Activated gamma-delta T cell treated with Interleukin-2 at 50 U/mL for 16 hours (primary cell): ENCODE measurements around the gene GKAP1.
"Not testable (repeated sequence)": the region's sequence is repeated elsewhere in the genome, so short reads cannot be mapped to it uniquely, and the experiment has no call there.

Experiments used
- DNase-seq: peaks from one replicate; pipeline ENCODE4 v3.0.0-alpha.2; 2020

The GKAP1 gene

DNA sequence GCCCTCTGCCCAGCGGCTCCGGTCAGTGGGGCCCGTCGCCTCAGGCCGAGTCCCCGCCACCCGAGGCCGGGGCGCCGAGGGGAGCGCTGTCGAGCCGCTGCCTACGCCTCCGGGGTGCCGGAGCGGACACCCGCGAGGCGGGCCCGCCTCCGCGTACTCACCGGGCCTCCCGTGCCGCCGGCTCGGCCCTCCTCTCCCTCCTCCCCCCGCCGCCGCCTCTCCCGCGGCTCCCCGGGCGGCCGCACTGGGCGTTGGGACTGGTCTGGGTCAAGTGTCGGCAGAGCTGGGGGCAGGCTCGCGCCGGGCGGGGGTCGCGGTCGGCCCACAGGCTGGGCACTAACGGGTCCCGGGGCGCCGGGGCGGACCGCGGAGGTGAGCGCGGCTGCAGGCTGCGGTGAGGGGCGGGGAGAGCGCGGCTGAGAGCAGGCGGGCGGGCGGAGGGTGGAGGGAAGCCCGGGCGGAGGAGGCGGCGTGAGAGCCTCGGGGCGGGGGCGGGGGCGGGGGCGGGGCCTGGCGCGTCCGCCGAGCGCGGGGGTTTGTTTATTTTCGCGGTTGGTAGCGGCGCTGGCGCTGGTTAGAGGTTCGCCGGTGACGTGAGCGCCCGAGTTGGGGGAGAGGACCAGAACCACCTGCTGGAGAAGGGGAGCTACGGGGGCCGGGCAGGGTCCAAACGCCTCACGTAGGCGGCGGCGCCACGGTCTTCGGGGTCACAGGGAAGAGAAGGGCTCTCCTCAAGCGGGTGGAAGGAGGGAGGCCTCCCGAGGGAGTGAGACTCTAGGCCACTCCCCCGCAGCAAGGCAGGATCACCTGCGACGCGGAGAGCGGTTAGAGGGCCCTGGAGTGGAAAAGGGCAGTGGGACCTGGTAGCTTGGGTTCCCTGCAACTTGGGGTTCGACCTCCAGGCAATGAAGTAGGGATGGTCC is at the start of gene GKAP1:
GKAP1 (minus strand) TSS at position 414 of the 923 bp plus-strand sequence. CDS start 11,252 bp downstream, outside the sequence.
- DNase-seq: peak; percentile 79

DNA sequence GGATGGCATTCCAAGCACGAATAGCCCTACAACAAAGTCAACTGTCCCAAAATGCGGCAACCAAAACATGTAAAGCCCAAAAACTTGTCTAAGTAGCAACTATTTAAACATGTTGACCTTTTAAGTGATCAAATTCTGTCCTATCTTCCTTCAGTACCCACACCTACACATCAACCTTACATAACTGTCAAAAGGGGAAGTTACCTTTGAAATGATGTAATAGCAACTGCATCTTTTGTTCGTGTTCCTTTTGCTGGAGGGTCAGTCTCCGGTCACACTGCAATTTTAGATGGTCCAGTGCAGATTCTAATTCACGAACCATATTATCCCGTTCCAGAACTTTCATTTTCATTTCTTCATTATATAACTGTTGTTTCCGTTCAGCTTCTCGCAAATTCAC is 32.3 kb upstream of the GKAP1 start:
- DNase-seq: not testable (repeated sequence)

DNA sequence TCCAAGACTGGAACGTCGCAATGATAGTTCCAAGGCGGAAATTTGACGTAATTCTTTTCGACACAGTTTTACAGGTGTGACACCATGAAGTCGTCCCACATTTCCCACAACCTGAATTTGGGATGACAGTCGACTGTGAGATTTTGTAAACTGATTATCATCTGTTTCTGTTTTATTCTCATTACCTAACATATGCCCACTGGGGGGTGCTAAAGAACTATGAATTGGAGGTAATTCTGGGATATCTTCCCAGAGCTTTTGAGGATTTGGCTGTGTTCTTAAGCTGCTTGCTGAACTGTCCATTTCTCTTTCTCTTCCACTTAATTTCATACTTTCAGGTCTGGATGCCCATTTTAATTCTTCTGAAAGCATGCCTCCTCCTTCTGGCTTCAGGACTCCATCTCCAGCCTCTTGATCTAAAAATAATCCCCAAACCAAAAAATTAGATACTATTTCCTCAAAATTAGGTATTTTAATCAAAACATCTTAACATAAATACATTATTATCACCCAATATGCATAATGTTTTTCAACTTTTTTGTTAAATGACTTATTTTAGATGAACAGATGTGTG is 19.6 kb upstream of the GKAP1 start:
- not testable (repeated sequence) for DNase-seq

DNA sequence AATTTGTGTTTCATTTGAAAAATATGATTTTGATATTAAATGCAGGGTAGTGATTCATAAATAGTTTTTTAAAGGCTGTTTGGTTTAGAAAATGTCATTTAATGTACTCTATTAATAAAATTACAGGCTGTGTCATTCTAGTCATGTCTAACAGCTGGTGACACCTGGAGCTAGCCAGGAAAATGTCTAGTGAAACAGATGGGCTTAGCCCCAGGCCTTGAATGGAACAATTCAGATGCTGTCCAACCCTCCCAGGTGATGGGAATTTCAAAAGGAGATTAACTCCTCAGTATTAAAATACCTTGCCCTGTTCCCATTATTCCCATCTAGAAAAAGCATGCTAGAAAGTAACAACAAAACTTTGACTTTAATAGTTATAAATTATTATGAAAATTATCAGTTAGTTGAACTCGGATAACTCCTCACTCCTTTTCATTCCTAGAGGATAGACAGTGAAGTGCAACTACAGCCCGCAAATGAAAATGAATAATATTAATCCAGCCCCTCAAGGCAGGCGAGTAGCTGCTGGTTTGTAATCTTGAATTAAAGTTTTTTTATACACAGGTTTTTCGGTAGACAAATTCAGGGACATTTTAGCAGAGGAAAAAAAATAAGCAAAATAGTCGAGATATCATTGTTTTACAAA is 13.0 kb upstream of the GKAP1 start:
- DNase-seq: not testable (repeated sequence)

DNA sequence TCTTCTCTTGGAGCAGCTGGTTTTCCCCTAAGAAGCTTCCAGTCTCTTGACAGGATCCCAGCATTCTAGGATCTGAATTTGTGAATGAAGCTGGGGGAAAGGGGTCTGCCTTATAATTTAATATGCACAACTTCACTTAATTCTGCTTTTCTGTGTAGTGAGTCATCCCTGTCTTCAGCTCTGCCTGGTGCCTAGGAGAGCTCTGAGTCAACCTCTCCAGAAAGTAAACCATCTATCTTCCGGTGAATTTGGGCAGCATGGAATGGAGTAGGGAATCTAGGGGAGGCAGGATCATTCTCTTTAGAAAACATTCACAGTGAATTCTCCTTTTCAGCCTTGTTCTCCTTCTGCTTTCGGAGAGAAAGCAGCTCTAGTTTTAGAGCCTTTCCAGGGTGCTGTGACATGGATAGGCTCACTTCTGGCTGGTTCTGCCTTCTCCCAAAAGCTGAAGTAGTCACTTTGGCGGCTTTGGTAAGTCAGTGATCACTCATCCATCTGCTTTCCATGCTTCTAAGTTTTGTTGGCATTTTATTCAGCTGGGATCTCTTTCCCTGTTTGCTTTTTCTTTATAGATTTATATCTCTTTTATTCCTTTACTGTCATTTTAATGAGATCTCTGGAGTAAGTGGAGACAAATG is 7.5 kb upstream of the GKAP1 start:
- DNase-seq: not testable (repeated sequence)

DNA sequence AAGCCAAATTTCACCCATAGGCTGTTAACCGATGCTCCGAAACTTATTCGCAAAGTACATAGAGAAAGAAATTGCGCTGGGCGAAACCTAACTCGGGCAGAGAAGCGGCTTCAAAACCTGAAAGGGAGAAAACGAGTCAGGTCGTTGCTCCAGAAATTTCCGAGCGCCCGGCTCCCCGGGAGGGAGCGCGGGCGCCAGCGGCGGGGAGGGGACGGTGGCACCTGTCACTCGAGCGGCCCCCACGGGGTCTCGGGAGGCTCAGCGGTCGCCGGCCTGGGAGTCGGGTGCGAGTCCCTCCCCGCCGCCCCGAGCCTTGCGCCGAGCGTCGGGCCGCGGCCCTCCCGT is 586 bp downstream of the GKAP1 start:
- DNase-seq: not testable (repeated sequence)

DNA sequence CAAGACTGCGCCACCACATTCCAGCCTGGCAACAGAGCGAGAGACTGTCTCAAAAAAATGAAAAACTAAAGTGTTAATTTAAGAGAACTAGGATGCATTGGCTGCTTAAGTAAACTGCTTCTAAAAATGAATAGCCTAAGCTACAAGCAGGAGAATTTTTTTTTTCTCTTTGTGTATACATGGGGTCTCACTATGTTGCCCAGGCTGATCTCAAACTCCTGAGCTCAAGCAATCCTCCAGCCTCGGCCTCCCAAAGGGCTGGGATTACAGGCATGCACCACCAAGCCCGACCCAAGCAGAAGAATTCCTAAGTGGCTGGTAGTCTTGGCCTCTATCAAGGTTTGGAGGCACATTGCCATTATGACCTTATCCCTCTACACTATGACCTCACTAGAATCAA is 2.4 kb downstream of the GKAP1 start:
- DNase-seq: not testable (repeated sequence)

DNA sequence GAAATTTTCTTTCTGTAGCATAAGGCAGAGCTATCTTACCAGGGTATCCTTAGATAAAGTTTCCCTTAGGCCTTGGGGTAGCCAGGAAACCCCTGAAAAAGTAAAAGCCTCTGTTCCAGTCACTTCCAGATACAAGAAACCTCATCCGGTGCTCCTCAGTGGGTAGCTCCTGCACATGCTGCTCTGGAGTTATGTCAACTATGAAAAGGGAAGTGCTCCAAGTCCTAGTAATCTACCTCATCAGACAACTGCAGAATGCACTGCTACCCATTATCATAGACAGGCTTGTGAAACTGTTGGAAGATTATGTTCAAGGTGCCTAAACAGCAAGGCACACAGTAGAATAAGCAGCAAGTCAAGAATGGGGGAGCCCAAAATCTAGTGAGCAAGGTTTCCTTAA is 8.4 kb downstream of the GKAP1 start:
- not testable (repeated sequence) for DNase-seq

DNA sequence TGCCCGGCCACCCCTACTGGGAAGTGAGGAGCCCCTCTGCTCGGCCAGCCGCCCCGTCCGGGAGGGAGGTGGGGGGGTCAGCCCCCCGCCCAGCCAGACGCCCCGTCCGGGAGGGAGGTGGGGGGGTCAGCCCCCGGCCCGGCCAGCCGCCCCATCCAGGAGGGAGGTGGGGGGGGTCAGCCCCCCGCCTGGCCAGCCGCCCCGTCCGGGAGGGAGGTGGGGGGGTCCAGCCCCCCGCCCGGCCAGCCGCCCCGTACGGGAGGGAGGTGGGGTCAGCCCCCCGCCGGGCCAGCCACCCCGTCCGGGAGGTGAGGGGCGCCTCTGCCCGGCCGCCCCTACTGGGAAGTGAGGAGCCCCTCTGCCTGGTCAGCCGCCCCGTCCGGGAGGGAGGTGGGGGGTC is 13.1 kb downstream of the GKAP1 start:
- not testable (repeated sequence) for DNase-seq

DNA sequence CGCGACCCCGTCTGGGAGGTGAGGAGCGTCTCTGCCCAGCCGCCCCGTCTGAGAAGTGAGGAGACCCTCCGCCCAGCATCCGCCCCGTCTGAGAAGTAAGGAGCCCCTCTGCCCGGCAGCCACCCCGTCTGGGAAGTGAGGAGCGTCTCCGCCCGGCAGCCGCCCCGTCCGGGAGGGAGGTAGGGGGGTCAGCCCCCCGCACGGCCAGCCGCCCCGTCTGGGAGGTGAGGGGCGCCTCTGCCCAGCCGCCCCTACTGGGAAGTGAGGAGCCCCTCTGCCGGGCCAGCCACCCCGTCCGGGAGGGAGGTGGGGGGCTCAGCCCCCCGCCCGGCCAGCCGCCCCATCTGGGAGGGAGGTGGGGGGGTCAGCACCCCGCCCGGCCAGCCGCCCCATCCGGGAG is 13.6 kb downstream of the GKAP1 start:
- not testable (repeated sequence) for DNase-seq

DNA sequence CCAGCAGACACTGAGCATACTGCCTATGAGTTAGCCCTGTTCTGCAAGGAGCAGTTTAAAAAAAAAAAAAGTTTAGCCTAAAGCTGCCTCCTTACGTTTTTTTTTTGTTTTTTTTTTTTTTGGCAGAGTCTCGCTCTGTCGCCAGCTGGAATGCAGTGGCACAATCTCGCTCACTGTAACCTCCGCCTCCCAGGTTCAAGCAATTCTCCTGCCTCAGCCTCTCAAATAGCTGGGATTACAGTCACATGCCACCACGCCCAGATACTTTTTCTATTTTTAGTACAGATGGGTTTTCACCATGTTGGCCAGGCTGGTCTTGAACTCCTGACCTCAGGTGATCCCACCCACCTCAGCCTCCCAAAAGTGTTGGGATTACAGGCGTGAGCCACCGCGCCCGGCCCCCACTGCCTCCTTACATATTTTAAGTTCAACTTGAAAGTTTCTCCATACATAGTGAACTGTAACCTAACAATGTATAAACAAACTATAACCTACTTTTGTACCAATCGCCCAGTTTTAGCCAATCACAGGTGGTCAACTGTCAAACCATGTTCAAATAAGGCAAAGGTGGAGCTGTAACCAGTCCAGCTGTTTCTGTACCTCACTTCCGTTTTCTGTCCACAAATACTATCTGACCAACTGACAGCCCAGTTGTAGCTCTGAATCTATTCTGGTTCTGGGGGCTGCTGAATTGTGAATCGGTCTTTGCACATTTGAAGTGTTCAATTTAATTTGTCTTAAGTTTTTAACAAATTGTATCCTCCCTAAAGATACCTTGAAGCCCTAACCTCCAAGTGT is 17.1 kb downstream of the GKAP1 start:
- no peak for DNase-seq

DNA sequence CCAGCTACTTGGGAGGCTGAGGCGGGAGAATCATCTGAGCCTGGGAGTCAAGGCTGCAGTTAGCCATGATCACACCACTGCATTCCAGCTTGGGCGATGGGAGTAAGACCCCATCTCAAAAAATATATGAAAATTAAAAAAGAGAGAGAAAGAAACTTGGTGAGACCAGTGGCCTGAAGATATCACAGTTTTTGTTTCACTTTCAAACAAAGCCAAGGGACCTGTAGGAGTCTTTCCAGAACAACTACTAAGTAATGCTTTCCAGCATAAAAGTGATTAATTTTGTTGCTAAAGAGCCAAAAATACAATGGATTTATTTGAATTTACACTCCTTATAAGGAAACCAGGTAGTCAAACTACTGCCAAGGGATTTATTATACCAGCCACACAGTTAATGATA is 23.5 kb downstream of the GKAP1 start:
- no peak for DNase-seq

DNA sequence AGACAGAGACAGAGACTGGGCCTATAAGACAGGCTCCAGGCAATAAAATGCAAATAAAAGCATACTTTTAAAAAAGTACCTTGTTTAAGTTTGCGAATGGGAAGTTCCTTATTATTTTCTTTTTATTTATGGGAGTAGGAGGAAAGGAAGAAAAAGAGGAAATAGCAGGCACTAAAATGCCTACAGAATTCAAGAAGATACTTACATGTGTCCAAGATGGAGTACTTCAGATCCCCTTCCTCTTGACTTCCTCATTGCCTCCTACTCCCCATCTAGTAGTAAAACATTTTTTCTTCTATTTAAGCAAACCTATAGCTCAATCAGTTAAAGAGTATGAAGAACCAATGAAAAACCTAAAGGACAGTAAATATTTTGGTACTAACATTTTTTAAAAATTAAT is 24.8 kb downstream of the GKAP1 start:
- no peak for DNase-seq

DNA sequence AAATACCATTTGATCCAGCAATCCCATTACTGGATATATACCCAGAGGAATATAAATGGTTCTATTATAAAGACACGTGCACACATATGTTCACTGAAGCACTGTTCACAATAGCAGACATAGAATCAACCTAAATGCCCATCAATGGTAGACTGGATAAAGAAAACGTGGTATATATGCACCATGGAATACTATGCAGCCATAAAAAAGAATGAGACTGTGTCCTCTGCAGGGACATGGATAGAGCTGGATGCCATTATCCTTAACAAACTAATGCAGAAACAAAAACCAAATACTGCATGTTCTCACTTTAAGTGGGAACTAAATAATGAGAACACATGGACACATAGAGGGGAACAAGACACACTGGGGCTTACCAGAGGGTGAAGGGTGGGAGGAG is 39.4 kb downstream of the GKAP1 start:
- no peak for DNase-seq

DNA sequence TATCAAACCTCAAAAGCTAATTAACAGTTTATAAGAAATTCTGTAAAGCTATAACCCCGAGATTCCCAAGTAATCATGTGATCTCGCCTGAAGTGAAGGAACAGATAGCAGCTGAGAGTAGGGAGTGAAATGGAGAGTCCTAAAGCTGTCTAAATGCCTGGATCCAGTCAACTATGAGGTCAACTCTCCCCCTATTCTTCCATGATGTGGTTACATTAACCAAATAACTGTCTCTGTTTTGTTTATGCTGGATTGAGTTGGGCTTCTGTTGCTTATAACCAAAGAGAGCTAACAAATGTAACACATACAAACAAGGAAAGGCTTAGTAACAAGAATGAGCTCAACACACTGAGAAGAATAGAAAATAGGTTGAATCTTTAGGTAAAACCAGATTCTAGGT is 41.6 kb downstream of the GKAP1 start:
- DNase-seq: no peak

DNA sequence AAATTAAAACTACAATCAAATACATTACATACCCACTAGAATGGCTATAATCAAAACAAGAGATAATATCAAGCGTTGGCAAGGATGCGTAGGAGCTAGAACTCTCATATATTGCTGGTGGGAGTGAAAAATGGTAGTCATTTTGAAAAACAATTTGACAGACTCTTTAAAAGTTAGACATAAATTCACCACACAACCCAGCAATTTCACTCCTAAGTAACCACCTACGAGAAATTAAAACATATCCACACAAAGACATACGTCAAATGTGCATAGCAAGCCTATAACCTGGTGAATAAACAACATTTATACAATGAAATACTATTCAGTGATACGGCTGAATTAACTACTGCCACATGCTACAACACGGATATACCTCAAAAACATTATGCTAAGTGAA is 44.7 kb downstream of the GKAP1 start:
- no peak for DNase-seq

DNA sequence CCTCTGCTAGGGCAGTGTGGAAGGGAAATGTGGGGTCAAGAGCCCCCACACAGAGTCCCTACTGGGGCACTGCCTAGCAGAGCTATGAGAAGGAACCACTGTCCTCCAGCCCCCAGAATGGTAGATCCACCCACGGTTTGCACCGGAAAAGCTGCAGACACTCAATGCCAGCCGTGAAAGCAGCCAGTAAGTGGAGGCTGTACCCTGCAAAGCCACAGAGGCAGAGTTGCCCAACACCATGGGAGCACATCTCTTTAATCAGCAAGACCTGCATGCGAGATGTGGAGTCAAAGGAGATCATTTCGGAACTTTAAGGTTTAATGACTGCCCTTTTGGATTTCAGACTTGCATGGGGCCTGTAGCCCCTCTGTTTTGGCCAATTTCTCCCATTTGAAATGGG is 52.2 kb downstream of the GKAP1 start:
- no peak for DNase-seq

DNA sequence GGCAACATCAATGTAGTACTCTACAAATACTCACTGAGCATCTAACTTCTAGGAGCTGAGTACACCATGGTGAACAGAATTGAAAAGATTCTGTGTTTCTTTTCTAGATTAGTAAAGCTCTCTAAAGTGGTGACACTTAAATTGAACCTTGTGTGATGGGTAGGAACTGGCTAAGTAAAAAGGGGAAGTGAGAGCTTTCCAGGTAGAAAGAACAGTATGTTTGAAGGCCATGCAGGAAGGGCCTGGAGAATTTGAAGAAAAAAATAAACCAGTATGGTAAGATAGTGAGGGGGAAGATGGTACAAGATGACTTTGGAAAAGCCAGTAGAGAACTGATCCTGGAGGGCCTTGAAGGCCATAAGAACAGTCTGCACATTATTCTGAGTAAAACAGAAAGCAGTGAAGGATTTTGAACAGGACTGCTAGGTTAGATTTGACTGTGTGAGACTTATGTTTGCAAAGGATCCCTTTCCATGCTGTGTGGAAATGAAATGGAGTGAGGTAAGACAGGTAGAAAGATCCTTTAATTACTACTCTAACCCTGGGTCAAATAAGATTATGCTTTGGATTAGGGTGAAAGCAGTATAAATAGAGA is 63.1 kb downstream of the GKAP1 start:
- DNase-seq: no peak

DNA sequence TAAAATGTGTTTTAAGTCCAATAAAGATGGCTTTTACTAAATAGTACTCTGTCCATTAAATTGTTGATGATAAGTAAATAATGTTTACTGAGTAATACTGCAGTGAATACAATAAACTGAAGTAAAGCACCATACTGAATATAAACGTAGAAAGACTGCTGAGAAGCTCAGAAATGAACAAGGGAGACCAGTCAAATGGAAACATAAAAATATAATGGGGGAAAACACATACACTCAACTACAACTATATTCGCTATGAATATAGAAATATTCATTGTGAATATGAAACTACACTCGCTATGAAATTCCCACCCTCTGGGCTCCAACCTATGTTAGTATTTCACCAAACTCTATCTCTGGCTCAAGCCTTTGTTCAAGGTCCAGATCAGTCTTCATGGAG is 67.9 kb downstream of the GKAP1 start:
- DNase-seq: no peak

DNA sequence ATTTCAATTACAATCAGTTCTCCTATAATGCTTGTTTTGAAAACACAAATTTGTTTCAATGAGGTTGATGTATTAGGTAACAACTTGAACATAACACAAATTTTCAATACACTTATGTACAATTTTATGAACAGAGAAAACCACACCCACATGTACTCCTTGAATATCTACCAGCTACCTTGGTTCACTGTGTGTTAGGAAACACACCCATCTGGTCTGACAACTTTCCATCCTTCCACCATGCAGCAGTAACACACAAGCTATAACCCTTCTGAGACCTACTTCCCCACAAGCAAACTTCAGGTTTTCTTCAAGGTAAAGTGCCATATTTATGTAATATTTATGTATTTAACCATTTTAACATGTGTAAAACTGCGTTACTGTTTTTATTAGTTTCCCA is 73.4 kb downstream of the GKAP1 start:
- no peak for DNase-seq

DNA sequence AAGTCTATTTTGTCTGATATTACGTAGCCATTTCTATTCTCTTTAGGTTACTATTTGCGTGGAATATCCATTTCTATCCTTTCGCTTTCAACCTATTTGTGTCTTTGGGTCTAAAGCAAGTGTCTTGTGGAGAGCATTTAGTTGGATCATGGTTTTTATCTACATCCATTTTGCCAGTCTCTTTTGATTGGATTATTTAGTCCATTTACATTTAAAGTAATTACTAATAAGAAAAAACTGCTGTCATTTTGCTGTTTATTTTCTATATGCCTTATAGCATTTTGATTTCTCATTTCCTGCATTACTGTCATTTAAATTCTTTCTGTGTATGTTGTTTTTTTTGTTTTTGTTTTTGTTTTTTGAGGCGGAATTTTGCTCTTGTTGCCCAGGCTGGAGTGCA is 83.8 kb downstream of the GKAP1 start:
- DNase-seq: no peak
